Transverse colon (tissue), 4 donors: ENCODE results near the gene THEM4.

Experiments used
- CTCF ChIP-seq, 5 experiments: fragments of 200-600 bp in 3 of 5; fragments of 450-650 bp in 2 of 5; sonication (generic) in 3 of 5; IDR thresholded peaks; 1 replicate in 2 of 5; 2 replicates in 3 of 5; pipeline ENCODE4 v1.5.1; 2016 to 2017; ENCODE audit warnings: antibody characterized with exemption in 5 of 5, inconsistent platforms in 3 of 5, mild to moderate bottlenecking in 2 of 5, moderate library complexity in 1 of 5
- POLR2A ChIP-seq: fragments of 450-650 bp; IDR thresholded peaks from one replicate; pipeline ENCODE4 v1.6.1; 2016; ENCODE audit warnings: antibody characterized with exemption, mild to moderate bottlenecking, moderate library complexity
- POLR2AphosphoS5 ChIP-seq, 3 donors: sonication (generic); formaldehyde crosslinking; IDR thresholded peaks; one replicate each; pipeline ENCODE4 v1.6.1; 2016; ENCODE audit warnings: antibody characterized with exemption in 3 of 3

DNA sequence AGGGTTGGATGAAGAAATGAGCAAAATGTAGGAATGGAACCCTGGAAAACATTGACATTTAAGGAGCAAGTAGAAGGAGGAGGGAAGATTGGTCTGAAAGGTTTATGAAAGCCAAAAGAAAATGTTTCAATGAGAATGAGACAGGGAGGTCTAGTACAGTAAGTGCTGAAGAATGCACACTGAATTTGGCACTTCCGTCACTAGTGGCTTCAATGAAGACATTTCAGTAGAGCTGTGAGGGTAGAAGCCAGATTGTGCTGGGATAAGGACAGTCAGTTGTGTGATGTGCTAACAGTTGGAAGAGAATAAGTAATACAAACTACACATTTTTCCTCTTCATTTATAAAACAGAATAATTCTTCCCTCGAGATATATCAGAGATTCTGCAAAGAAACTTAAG, 17.1 kb downstream of the THEM4 start:
- no peak for TF ChIP-seq POLR2A
- no peak for TF ChIP-seq CTCF (IDR thresholded peaks at IDR 0.05)
- no peak for TF ChIP-seq POLR2AphosphoS5 (IDR thresholded peaks at IDR 0.05)
